ENCODE results near the gene PET117. TPM values are rescaled to one million over a fixed set of nuclear protein-coding genes. Genes with fewer than 3 reads are reported as not detected.
"Not testable (repeated sequence)": the region's sequence is repeated elsewhere in the genome, so short reads cannot be mapped to it uniquely, and the experiment has no call there.

PET117 gene
- total RNA-seq, 4 donors from 2014 or later, result 15.7 to 21.7 (median 18.0) TPM

- Histone ChIP-seq H3K4me1 (no peaks in the 10 kb centered on the region), H3K36me3 (peaks cover 0 to 34% (median 0%) of the 10 kb centered on the region in 3 donors), H3K4me3 (no peak overlapping the region), H3K27me3 (no peaks in the 10 kb centered on the region), H3K27ac (no peak overlapping the region), H3K9me3 (peaks cover 0 to 8% (median 0%) of the 10 kb centered on the region in 4 donors)
- TF ChIP-seq POLR2A (IDR thresholded peaks at IDR 0.05) (no peak), CTCF (IDR thresholded peaks at IDR 0.05) (no peak)
- DNase-seq, result no peak
Measured at GRCh38 chr20:18176318-18176785, 38.7 kb downstream of the PET117 start.

GRCh38 chr20:18180366-18180765, 42.7 kb downstream of the PET117 start:
- not testable (repeated sequence) for H3K27me3 ChIP-seq, H3K4me1 ChIP-seq, H3K9me3 ChIP-seq, H3K4me3 ChIP-seq, DNase-seq, H3K27ac ChIP-seq
- peaks cover 0 to 60% (median 0%) of the 10 kb centered on the region in 3 donors for H3K36me3 ChIP-seq

GRCh38 chr20:18180815-18181214, 43.2 kb downstream of the PET117 start:
- H3K27me3 ChIP-seq, result no peaks in the 10 kb centered on the region
- H3K4me1 ChIP-seq, result no peaks in the 10 kb centered on the region
- no peak overlapping the region for H3K27ac ChIP-seq
- DNase-seq, result no peak
- peaks cover 0 to 62% (median 0%) of the 10 kb centered on the region in 3 donors for H3K36me3 ChIP-seq
- H3K4me3 ChIP-seq, result no peak overlapping the region
- TF ChIP-seq CTCF (IDR thresholded peaks at IDR 0.05), result no peak
- TF ChIP-seq POLR2A (IDR thresholded peaks at IDR 0.05), result no peak
- H3K9me3 ChIP-seq, result peaks cover 0 to 8% (median 0%) of the 10 kb centered on the region in 4 donors

GRCh38 chr20:18187020-18187419, 49.4 kb downstream of the PET117 start:
- no peaks in the 10 kb centered on the region for H3K4me1 ChIP-seq
- H3K9me3 ChIP-seq, result no peaks in the 10 kb centered on the region
- H3K27me3 ChIP-seq, result no peaks in the 10 kb centered on the region
- H3K36me3 ChIP-seq, result peaks cover 0 to 75% (median 0%) of the 10 kb centered on the region in 3 donors
- H3K27ac ChIP-seq, result no peak overlapping the region
- TF ChIP-seq POLR2A (IDR thresholded peaks at IDR 0.05) (no peak), CTCF (IDR thresholded peaks at IDR 0.05) (no peak)
- H3K4me3 ChIP-seq, result no peak overlapping the region
- no peak for DNase-seq

GRCh38 chr20:18188434-18188833, 50.8 kb downstream of the PET117 start:
- Histone ChIP-seq H3K4me3 (no peak overlapping the region), H3K27me3 (no peaks in the 10 kb centered on the region), H3K27ac (no peak overlapping the region), H3K9me3 (no peaks in the 10 kb centered on the region), H3K4me1 (no peaks in the 10 kb centered on the region), H3K36me3 (peaks cover 0 to 60% (median 0%) of the 10 kb centered on the region in 3 donors)
- DNase-seq, result no peak
- TF ChIP-seq CTCF (IDR thresholded peaks at IDR 0.05) (no peak), POLR2A (IDR thresholded peaks at IDR 0.05) (no peak)

- Histone ChIP-seq H3K27ac (no peak overlapping the region), H3K4me1 (no peaks in the 10 kb centered on the region)
Measured at GRCh38 chr20:18190338-18191233, 52.9 kb downstream of the PET117 start.

More at GRCh38 chr20:18190338-18191233, 52.9 kb downstream of the PET117 start:
- Histone ChIP-seq H3K4me3 (no peak overlapping the region), H3K36me3 (peaks cover 0 to 40% (median 0%) of the 10 kb centered on the region in 3 donors), H3K9me3 (no peaks in the 10 kb centered on the region), H3K27me3 (no peaks in the 10 kb centered on the region)
- no peak for DNase-seq
- no peak for TF ChIP-seq CTCF (IDR thresholded peaks at IDR 0.05)
- no peak for TF ChIP-seq POLR2A (IDR thresholded peaks at IDR 0.05)
